SU-DHL-6 (cell line): Measurements from ENCODE around the gene PLCXD3.

Experiments used
- EZH2phosphoT487 ChIP-seq: fragments of 200-600 bp; sonication (generic), shearing (Covaris generic); conservative IDR thresholded peaks from 2 replicates; pipeline ENCODE4 v1.6.1; 2018; ENCODE audit warnings: mild to moderate bottlenecking, antibody characterized with exemption, low read length, moderate library complexity, mixed read lengths
- TF ChIP-seq, protein P1 (sequence below): fragments of 200-600 bp; sonication (generic); IDR thresholded peaks from one replicate; pipeline ENCODE4 v1.5.1; 2017; ENCODE audit warnings: antibody characterized with exemption, mild to moderate bottlenecking, low read length, moderate library complexity; ENCODE audit not compliant: insufficient read depth, poor library complexity, severe bottlenecking

DNA sequence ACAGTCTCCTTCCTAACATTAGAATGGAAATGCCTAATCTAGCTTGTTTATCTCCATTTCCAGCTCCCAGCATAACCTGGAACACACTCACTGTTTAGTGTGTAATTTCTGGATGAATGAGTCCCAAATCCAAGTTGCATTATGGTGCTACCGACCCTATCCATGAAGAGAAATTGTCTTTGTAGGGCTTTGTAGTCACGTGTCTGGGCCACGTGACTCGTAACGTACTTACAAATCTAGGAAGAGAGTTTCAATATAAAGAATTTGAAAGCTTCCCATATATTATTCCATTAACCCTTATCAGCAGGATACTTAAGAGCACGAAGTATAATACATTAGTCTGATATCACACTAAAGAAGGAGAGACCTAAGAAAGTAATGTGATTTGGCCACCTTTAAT, 28.2 kb downstream of the PLCXD3 start:
- TF ChIP-seq, protein P1, sequence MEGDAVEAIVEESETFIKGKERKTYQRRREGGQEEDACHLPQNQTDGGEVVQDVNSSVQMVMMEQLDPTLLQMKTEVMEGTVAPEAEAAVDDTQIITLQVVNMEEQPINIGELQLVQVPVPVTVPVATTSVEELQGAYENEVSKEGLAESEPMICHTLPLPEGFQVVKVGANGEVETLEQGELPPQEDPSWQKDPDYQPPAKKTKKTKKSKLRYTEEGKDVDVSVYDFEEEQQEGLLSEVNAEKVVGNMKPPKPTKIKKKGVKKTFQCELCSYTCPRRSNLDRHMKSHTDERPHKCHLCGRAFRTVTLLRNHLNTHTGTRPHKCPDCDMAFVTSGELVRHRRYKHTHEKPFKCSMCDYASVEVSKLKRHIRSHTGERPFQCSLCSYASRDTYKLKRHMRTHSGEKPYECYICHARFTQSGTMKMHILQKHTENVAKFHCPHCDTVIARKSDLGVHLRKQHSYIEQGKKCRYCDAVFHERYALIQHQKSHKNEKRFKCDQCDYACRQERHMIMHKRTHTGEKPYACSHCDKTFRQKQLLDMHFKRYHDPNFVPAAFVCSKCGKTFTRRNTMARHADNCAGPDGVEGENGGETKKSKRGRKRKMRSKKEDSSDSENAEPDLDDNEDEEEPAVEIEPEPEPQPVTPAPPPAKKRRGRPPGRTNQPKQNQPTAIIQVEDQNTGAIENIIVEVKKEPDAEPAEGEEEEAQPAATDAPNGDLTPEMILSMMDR, result no peak
- TF ChIP-seq EZH2phosphoT487, result no peak
